GM19397 (cell line): ENCODE results near the gene POLR2L.

Experiments used
- ATAC-seq: cut with Tn5 transposase; IDR thresholded peaks from one replicate; pipeline ENCODE4 v1.9.1; 2021; ENCODE audit warnings: mild to moderate bottlenecking, moderate library complexity; ENCODE audit not compliant: unreplicated experiment

POLR2L gene

GRCh38 chr11:855796-856195 is 13.5 kb upstream of the POLR2L start:
- no peak for ATAC-seq

- ATAC-seq, result no peak
Measured at GRCh38 chr11:855330-855674, 13.0 kb upstream of the POLR2L start.

- ATAC-seq, result no peak
Measured at GRCh38 chr11:854601-855329, 12.4 kb upstream of the POLR2L start.

GRCh38 chr11:853682-854448 is 11.5 kb upstream of the POLR2L start:
- no peak for ATAC-seq

GRCh38 chr11:852762-853161 is 10.4 kb upstream of the POLR2L start:
- ATAC-seq, result no peak

- no peak for ATAC-seq
Measured at GRCh38 chr11:850775-851763, 8.7 kb upstream of the POLR2L start.

GRCh38 chr11:849951-850774 is 7.8 kb upstream of the POLR2L start:
- no peak for ATAC-seq

GRCh38 chr11:849104-849824 is 6.9 kb upstream of the POLR2L start:
- ATAC-seq, result no peak

- no peak for ATAC-seq
Measured at GRCh38 chr11:848380-848931, 6.1 kb upstream of the POLR2L start.

- ATAC-seq, result no peak
Measured at GRCh38 chr11:847876-848275, 5.5 kb upstream of the POLR2L start.

- no peak for ATAC-seq
Measured at GRCh38 chr11:846496-847098, 4.3 kb upstream of the POLR2L start.

GRCh38 chr11:845872-846495 is 3.7 kb upstream of the POLR2L start:
- no peak for ATAC-seq

- ATAC-seq, result no peak
Measured at GRCh38 chr11:844693-845644, 2.6 kb upstream of the POLR2L start.

GRCh38 chr11:843818-844692 is 1.7 kb upstream of the POLR2L start:
- no peak for ATAC-seq

- ATAC-seq, result no peak
Measured at GRCh38 chr11:843086-843734, 881 bp upstream of the POLR2L start.

- ATAC-seq, result peak; percentile 26
Measured at GRCh38 chr11:841981-842369, 354 bp downstream of the POLR2L start.
